Heart left ventricle (tissue), 16 donors: ENCODE data around the gene ZNF148. TPM values are rescaled to one million over a fixed set of nuclear protein-coding genes. Genes with fewer than 3 reads are reported as not detected.

Experiments
- ATAC-seq, 4 donors: fragments of 200-7000 bp; cut with Tn5 transposase; one replicate each; pipeline ENCODE4 v1.9.1; 2020 to 2022; ENCODE audit warnings: moderate library complexity in 4 of 4, mild to moderate bottlenecking in 3 of 4, moderate number of reproducible peaks in 1 of 4
- DNase-seq, 5 donors: peaks; one replicate each; pipeline ENCODE4 v3.0.0-alpha.2; 2020
- H3K27ac ChIP-seq, 12 donors: fragments of 200-600 bp; sonication (generic) in 4 of 12; one replicate each; pipeline versions ENCODE4 v1.5.0 to v1.8.0; 2016 to 2022; ENCODE audit warnings: mild to moderate bottlenecking in 2 of 12
- H3K27me3 ChIP-seq, 9 donors: fragments of 200-600 bp; sonication (generic) in 2 of 9; one replicate each; pipeline versions ENCODE4 v1.5.1 to v1.8.0; 2016 to 2022; ENCODE audit warnings: mild to moderate bottlenecking in 3 of 9
- H3K36me3 ChIP-seq, 9 donors: fragments of 200-600 bp; sonication (generic) in 2 of 9; one replicate each; pipeline versions ENCODE4 v1.5.0 to v1.8.0; 2018 to 2022; ENCODE audit warnings: mild to moderate bottlenecking in 2 of 9
- H3K4me1 ChIP-seq, 12 donors: fragments of 200-600 bp; sonication (generic) in 4 of 12; one replicate each; pipeline versions ENCODE4 v1.5.0 to v1.8.0; 2016 to 2022; ENCODE audit warnings: mild to moderate bottlenecking in 3 of 12
- H3K4me3 ChIP-seq, 12 donors: fragments of 200-600 bp; sonication (generic) in 4 of 12; one replicate each; pipeline versions ENCODE4 v1.5.0 to v1.8.0; 2017 to 2022; ENCODE audit warnings: mild to moderate bottlenecking in 9 of 12, moderate library complexity in 4 of 12
- H3K9me3 ChIP-seq, 12 donors: fragments of 200-600 bp; sonication (generic) in 4 of 12; one replicate each; pipeline versions ENCODE4 v1.5.0 to v1.8.0; 2016 to 2022; ENCODE audit warnings: mild to moderate bottlenecking in 1 of 12
- POLR2A ChIP-seq, 2 donors: fragments of 450-650 bp; IDR thresholded peaks; one replicate each; pipeline ENCODE4 v1.6.1; 2017; ENCODE audit warnings: antibody characterized with exemption in 2 of 2, mild to moderate bottlenecking in 2 of 2, moderate library complexity in 2 of 2
- WGBS, 4 donors: extraction: QIAGEN DNeasy Blood & Tissue Kit in 2 of 4; methylation state at CpG; one replicate each; pipeline versions ENCODE4 v1.1.5 to v1.1.7; 2013 to 2018; 5-methylcytosine and 5-hydroxymethylcytosine counted together
- intact Hi-C, 10 donors: fragments of 100-400 bp; cut with DNase I; formaldehyde crosslinking; loops; one replicate each; pipeline versions ENCODE4 v1.11.1 to v1.14.2; 2022
- polyA plus RNA-seq, 2 donors: library from polyadenylated mRNA; stranded (reverse); fragments of 200-250 nt; gene quantifications; one replicate each; pipeline ENCODE4 v1.2.3, GENCODE V29; 2013
- total RNA-seq, 9 donors: library from RNA; depleted of rRNA in 2 of 9; stranded (reverse); fragments of >200 nt in 2 of 9; fragmentation: NEBNext Ultra II Directional in 3 of 9; extraction: Animal tissue kit (Norgen Biotek cat#: 25700) in 3 of 9; gene quantifications; one replicate each; pipeline versions ENCODE4 v1.1.0 to v1.2.4, GENCODE V29; 2016 to 2023
- TF ChIP-seq, protein P1 (sequence below), 12 donors: fragments of 200-600 bp; sonication (generic) in 4 of 12; IDR thresholded peaks; one replicate each; pipeline versions ENCODE4 v1.5.0 to v1.8.0; 2018 to 2022; ENCODE audit warnings: antibody characterized with exemption in 12 of 12, mild to moderate bottlenecking in 5 of 12
- donor health status: ischemic (EF 13 %, LVEDD 7.1; RV severe dilation, severe dysfunction).
- donor health status: healthy with polysubstance abuse.
- donor health status: DM: no; HTN: yes; CAD: no.
- donor health status: DM: no; HTN: no; CAD: no.
- donor health status: ischemic (EF 25% LVEDD 6.9; RV normal size, moderate dysfunction).
- donor health status: ischemic (EF 25% LVEDD 5.7; RV mildly dilated, moderate dysfunction).
- donor health status: healthy.
- donor health status: DM: yes; HTN: yes; CAD: no.
- donor health status: ischemic (EF 35%, LVEDD 5.7; RV mildly dilated, moderate dysfunction).
- donor health status: nonischemic (EF 11% LVEDD 7.7; RV severe dilation, severe dysfunction).
- donor health status: DM: yes; HTN: yes; CAD: no.
- donor health status: PGD.
- donor health status: ischemic (EF 29% LVEDD 5.4; RV normal size, mild dysfunction).
- donor health status: nonischemic (EF 23%, LVEDD 6.1; RV moderate dilation, normal function).

ZNF148 gene
- total and polyA plus RNA-seq, 11 donors = 4.5 to 62.4 (median 39.0) TPM

DNA sequence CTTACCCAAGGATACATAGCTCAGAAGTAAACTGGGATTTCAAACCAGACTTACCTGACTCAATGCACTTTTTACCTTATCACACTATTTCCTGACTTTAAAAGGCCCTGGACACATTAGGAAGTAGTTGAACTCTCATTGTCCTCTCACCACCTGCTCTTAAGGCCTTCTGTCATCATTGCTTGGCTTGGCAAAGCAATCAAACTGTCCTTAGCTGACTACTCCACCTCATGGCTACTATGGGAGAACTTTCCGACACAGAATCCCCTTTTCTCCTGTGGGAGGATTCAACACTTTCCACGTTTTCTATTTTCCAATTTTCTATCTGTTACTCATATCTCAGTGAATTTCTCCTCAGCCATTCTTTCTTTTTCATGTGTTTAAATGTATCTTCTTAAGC lies 55.4 kb downstream of the ZNF148 start:
- intact Hi-C loops = loop anchor here in 1 of 10 donors (10.0 kb wide), 1 partner anchor 55 kb away; the partner anchor contains the start of gene ZNF148
- WGBS, 4 donors = 89 to 95% (median 92%) methylated on average over 2 of the region's 2 CpGs

DNA sequence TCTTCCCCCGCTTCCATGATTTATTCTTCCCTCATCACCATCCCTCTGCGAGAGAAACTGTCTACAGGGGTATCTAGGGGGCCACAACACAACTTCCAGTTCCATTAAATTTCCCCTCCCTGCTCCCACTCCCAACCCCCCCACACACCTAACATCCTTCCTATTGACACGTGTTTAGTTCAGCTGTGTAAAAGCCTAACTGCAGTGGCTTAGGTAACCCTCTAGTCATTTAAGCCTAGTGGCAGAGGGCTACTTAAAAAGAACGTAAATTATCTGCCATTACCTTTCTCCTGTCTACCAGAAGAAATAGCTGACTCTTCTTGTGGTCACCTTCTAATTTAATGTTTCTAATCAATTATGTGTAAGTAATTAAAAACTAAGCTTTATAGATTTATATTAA lies 56.3 kb downstream of the ZNF148 start:
- peaks cover 0 to under 1% (median 0%) of the 10 kb centered on the region in 12 donors for H3K9me3 ChIP-seq
- H3K4me3 ChIP-seq = no peak overlapping the region
- intact Hi-C loops = loop anchor here in 1 of 10 donors (10.0 kb wide), 1 partner anchor 56 kb away; the partner anchor contains the start of gene ZNF148
- DNase-seq (no peak), ATAC-seq (no peak)
- no peaks in the 10 kb centered on the region for H3K27me3 ChIP-seq
- WGBS, 4 donors = 84 to 89% (median 86%) methylated on average over 4 of the region's 4 CpGs
- H3K27ac ChIP-seq = no peak overlapping the region
- TF ChIP-seq, protein P1, sequence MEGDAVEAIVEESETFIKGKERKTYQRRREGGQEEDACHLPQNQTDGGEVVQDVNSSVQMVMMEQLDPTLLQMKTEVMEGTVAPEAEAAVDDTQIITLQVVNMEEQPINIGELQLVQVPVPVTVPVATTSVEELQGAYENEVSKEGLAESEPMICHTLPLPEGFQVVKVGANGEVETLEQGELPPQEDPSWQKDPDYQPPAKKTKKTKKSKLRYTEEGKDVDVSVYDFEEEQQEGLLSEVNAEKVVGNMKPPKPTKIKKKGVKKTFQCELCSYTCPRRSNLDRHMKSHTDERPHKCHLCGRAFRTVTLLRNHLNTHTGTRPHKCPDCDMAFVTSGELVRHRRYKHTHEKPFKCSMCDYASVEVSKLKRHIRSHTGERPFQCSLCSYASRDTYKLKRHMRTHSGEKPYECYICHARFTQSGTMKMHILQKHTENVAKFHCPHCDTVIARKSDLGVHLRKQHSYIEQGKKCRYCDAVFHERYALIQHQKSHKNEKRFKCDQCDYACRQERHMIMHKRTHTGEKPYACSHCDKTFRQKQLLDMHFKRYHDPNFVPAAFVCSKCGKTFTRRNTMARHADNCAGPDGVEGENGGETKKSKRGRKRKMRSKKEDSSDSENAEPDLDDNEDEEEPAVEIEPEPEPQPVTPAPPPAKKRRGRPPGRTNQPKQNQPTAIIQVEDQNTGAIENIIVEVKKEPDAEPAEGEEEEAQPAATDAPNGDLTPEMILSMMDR (IDR thresholded peaks at IDR 0.05) = no peak
- no peak for TF ChIP-seq POLR2A (IDR thresholded peaks at IDR 0.05)
- peaks cover 0 to 37% (median 19%) of the 10 kb centered on the region in 9 donors for H3K36me3 ChIP-seq
- peaks cover 0 to 9% (median 0%) of the 10 kb centered on the region in 12 donors for H3K4me1 ChIP-seq

More for the DNA sequence above, 55.4 kb downstream of the ZNF148 start:
- Histone ChIP-seq H3K27me3 (no peaks in the 10 kb centered on the region), H3K36me3 (peaks cover 0 to 28% (median 12%) of the 10 kb centered on the region in 9 donors), H3K27ac (no peak overlapping the region), H3K9me3 (peaks cover 0 to 10% (median 0%) of the 10 kb centered on the region in 12 donors), H3K4me1 (peaks cover 0 to 9% (median 0%) of the 10 kb centered on the region in 12 donors), H3K4me3 (no peak overlapping the region)
- ATAC-seq = no peak
- no peak for DNase-seq
- no peak for TF ChIP-seq POLR2A (IDR thresholded peaks at IDR 0.05)
- TF ChIP-seq, protein P1 (IDR thresholded peaks at IDR 0.05) = no peak

DNA sequence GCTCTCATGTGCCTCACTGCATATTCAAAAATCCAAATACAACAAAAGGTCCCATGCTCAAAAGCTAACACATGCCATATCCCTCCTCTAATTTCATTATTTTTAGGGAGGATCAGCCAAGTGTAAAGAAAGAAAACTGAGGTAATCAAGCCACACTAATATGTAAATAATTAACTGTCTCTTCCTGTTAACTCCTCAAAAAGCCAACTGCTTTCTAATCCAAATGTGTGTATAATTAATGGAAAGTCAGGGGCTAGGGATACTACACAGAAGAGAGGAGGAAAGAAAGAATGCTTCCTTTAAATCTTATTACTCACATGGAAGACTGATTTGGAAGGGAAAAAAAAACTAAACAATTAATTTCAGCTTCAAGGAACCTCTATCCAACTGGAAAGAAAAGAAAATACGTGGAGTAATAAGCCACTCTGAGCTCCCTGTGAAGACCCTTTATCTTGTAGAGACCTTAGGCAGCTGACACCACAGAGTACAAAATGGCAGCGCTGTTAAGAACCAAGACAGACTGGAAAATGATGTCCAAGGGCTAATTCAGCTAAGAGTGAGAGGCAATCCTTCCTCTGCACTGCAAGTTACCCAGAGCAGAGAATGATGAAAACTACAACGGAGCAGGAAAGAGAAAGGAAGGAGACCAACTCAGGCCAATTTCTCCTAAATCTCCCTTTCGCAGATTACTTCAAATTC lies 56.8 kb downstream of the ZNF148 start:
- DNase-seq (no peak), ATAC-seq (no peak)
- TF ChIP-seq, protein P1 (IDR thresholded peaks at IDR 0.05) = no peak
- intact Hi-C loops = loop anchor here in 1 of 10 donors (10.0 kb wide), 1 partner anchor 56 kb away; the partner anchor contains the start of gene ZNF148
- Histone ChIP-seq H3K9me3 (no peaks in the 10 kb centered on the region), H3K27ac (no peak overlapping the region), H3K4me3 (no peak overlapping the region), H3K36me3 (peaks cover 0 to 39% (median 19%) of the 10 kb centered on the region in 9 donors), H3K27me3 (no peaks in the 10 kb centered on the region), H3K4me1 (peaks cover 0 to 12% (median 0%) of the 10 kb centered on the region in 12 donors)
- 89 to 92% (median 89%) methylated on average over 4 of the region's 4 CpGs for WGBS, 4 donors

GRCh38 chr3:125317761-125318160 lies 57.4 kb downstream of the ZNF148 start:
- H3K4me1 ChIP-seq = peaks cover 0 to 15% (median 0%) of the 10 kb centered on the region in 12 donors
- H3K27me3 ChIP-seq = no peaks in the 10 kb centered on the region
- WGBS, 4 donors = 96 to 99% (median 98%) methylated on average over 1 of the region's 1 CpG
- ATAC-seq = no peak
- DNase-seq = no peak
- no peak overlapping the region for H3K27ac ChIP-seq
- H3K4me3 ChIP-seq = no peak overlapping the region
- H3K9me3 ChIP-seq = no peaks in the 10 kb centered on the region
- H3K36me3 ChIP-seq = peaks cover 0 to 39% (median 19%) of the 10 kb centered on the region in 9 donors
- intact Hi-C loops = loop anchor here in 1 of 10 donors (10.0 kb wide), 1 partner anchor 57 kb away; the partner anchor contains the start of gene ZNF148
- TF ChIP-seq POLR2A (IDR thresholded peaks at IDR 0.05) = no peak
